HL-60 (cell line): ENCODE results near the gene GRID2.

Experiments
- GABPA ChIP-seq: IDR thresholded peaks from 2 replicates; pipeline ENCODE4 v1.6.1; 2012; ENCODE audit warnings: low read depth
- POLR2AphosphoS5 ChIP-seq: IDR thresholded peaks from 2 replicates; pipeline ENCODE4 v1.6.1; 2012; ENCODE audit warnings: low read depth
- SPI1 ChIP-seq: IDR thresholded peaks from 2 replicates; pipeline ENCODE4 v1.6.1; 2012; ENCODE audit warnings: low read depth, mild to moderate bottlenecking, borderline replicate concordance
- TF ChIP-seq, protein P1 (sequence below): IDR thresholded peaks from one replicate; pipeline ENCODE4 v1.5.1; 2011; ENCODE audit warnings: low read length, control low read depth, inconsistent platforms; ENCODE audit not compliant: insufficient read depth
- TF ChIP-seq, protein P2 (sequence below): IDR thresholded peaks from 2 replicates; pipeline ENCODE4 v1.6.1; 2012; ENCODE audit warnings: low read depth; ENCODE audit not compliant: insufficient replicate concordance

DNA sequence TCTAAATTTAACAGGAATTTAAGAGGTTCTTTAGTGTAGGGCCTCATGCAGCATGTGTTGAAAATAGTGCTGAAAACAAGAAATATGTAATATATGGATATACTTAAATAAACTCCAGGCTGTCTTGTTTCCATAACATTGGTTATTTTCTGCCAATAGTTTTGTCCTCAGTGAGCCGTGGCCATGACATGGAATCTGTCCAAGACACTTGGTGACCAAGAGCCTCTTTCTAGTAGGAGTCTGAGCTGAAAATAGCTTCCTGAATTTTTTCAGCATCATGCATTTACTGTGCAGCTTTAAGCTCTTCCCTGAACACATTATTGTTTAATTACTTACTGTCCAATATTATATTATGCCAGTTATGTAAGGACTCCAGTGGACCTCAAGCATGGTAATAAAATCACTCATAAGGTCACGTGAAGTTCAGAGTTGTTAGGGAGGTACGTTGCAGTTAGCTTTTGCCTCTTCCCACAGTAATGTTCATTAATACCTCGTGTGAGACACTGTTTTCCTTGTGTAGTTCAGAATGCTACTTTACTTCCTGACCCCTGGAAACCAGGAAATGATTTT is 488.2 kb downstream of the GRID2 start:
- TF ChIP-seq, protein P1, sequence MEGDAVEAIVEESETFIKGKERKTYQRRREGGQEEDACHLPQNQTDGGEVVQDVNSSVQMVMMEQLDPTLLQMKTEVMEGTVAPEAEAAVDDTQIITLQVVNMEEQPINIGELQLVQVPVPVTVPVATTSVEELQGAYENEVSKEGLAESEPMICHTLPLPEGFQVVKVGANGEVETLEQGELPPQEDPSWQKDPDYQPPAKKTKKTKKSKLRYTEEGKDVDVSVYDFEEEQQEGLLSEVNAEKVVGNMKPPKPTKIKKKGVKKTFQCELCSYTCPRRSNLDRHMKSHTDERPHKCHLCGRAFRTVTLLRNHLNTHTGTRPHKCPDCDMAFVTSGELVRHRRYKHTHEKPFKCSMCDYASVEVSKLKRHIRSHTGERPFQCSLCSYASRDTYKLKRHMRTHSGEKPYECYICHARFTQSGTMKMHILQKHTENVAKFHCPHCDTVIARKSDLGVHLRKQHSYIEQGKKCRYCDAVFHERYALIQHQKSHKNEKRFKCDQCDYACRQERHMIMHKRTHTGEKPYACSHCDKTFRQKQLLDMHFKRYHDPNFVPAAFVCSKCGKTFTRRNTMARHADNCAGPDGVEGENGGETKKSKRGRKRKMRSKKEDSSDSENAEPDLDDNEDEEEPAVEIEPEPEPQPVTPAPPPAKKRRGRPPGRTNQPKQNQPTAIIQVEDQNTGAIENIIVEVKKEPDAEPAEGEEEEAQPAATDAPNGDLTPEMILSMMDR: no peak
- no peak for TF ChIP-seq POLR2AphosphoS5
- no peak for TF ChIP-seq SPI1
- TF ChIP-seq, protein P2, sequence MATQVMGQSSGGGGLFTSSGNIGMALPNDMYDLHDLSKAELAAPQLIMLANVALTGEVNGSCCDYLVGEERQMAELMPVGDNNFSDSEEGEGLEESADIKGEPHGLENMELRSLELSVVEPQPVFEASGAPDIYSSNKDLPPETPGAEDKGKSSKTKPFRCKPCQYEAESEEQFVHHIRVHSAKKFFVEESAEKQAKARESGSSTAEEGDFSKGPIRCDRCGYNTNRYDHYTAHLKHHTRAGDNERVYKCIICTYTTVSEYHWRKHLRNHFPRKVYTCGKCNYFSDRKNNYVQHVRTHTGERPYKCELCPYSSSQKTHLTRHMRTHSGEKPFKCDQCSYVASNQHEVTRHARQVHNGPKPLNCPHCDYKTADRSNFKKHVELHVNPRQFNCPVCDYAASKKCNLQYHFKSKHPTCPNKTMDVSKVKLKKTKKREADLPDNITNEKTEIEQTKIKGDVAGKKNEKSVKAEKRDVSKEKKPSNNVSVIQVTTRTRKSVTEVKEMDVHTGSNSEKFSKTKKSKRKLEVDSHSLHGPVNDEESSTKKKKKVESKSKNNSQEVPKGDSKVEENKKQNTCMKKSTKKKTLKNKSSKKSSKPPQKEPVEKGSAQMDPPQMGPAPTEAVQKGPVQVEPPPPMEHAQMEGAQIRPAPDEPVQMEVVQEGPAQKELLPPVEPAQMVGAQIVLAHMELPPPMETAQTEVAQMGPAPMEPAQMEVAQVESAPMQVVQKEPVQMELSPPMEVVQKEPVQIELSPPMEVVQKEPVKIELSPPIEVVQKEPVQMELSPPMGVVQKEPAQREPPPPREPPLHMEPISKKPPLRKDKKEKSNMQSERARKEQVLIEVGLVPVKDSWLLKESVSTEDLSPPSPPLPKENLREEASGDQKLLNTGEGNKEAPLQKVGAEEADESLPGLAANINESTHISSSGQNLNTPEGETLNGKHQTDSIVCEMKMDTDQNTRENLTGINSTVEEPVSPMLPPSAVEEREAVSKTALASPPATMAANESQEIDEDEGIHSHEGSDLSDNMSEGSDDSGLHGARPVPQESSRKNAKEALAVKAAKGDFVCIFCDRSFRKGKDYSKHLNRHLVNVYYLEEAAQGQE: no peak
- TF ChIP-seq GABPA: no peak
